Measurements from ENCODE around the gene GAPDH. TPM values are rescaled to one million over a fixed set of nuclear protein-coding genes. Genes with fewer than 3 reads are reported as not detected.
A peak's percentile ranks its signal among the peaks of the same experiment; 100 is the strongest.

GAPDH gene
- polyA plus RNA-seq (2011; rRNA removed) (10,036 and 10,800 TPM in 2 replicates), polyA plus RNA-seq (2017; fragmentation: RNase III; extraction: RNeasy Plus Mini Kit Qiagen cat#74134 plus additional on column Dnase treatment) (6,292 to 6,607 TPM (median 6,463 TPM) in 3 replicates), polyA minus RNA-seq (2011; rRNA and poly(A)+ RNA removed) (13,401 and 18,844 TPM in 2 replicates)
- polyA plus RNA-seq (2012; cell fraction: cytosol; rRNA removed): 21,407 and 21,524 TPM in 2 replicates
- 14,086 and 20,182 TPM in 2 replicates for polyA plus RNA-seq (2012; cell fraction: nucleus; rRNA removed)

- Histone ChIP-seq H3K27ac (peak within 1 kb of the TSS; percentile 97 to 100), H3K4me1 (peaks cover 51% of the 10 kb centered on the region), H3K4me2 (peak within 1 kb of the TSS; percentile 87), H3K9me3 (no peaks in the 10 kb centered on the region), H3K4me3 (peak within 1 kb of the TSS; percentile 97)
- FAIRE-seq: no peak
- CTCF ChIA-PET: interaction anchor here (0.6 to 25.9 kb wide), 6 partner anchors 23 to 208 kb away, joined by 3 to 491 read pairs (median 28); partner anchors contain the start of genes IFFO1 and NOP2
- peak; percentile 54 to 73 for ATAC-seq
- POLR2A ChIA-PET: interaction anchor here (0.5 to 3.2 kb wide), 34 partner anchors 11 to 319 kb away, joined by 3 to 42 read pairs (median 4); partner anchors contain the start of genes CDCA3, COPS7A, MRPL51 and NCAPD2
- DNase-seq (ENCODE audit: low read depth in 1 of 2, low spot score in 1 of 2): peak; percentile 90 to 99
- 2% methylated on average over 47 of the region's 62 CpGs for WGBS (ENCODE audit: missing lambda C conversion rate)
- TF ChIP-seq HMGXB4 (CRISPR knock-in tag; IDR thresholded peaks at IDR 0.05; ENCODE audit: borderline replicate concordance) (no peak), USF2 (IDR thresholded peaks at IDR 0.05) (no peak), RNF2 (IDR thresholded peaks at IDR 0.05; ENCODE audit: borderline replicate concordance, low read depth) (no peak), ZFP36 (IDR thresholded peaks at IDR 0.05; ENCODE audit: borderline replicate concordance, partially characterized antibody) (no peak), RAD21 (conservative IDR thresholded peaks at IDR 0.05 in 1 of 2, IDR thresholded peaks at IDR 0.05 in 1 of 2) (no peak; a peak in 1 of 5 replicates), FOSL2 (IDR thresholded peaks at IDR 0.05) (no peak), FOSL2 (CRISPR knock-in tag; IDR thresholded peaks at IDR 0.05) (peak; percentile 46; the same call in 1 of the 2 replicates), ESRRA (IDR thresholded peaks at IDR 0.05; ENCODE audit: borderline replicate concordance, low read length) (no peak), CHD2 (IDR thresholded peaks at IDR 0.05; ENCODE audit: low read length, partially characterized antibody) (peak; percentile 8), BCL3 (IDR thresholded peaks at IDR 0.05) (peak; percentile 100), EHMT2 (IDR thresholded peaks at IDR 0.05; ENCODE audit: low read depth) (no peak), KDM1A (IDR thresholded peaks at IDR 0.05; ENCODE audit: low read depth) (no peak), RFX5 (IDR thresholded peaks at IDR 0.05) (peak; percentile 39; the same call in 1 of the 2 replicates), GATA3 (IDR thresholded peaks at IDR 0.05; ENCODE audit: borderline replicate concordance) (peak; percentile 45; the same call in 1 of the 2 replicates), EP300 (IDR thresholded peaks at IDR 0.05) (no peak), POLR2A (IDR thresholded peaks at IDR 0.05; ENCODE audit: low read length) (peak; percentile 99), ZC3H11A (IDR thresholded peaks at IDR 0.05) (no peak), FOXS1 (CRISPR knock-in tag; IDR thresholded peaks at IDR 0.05) (no peak), TFCP2L1 (CRISPR knock-in tag; IDR thresholded peaks at IDR 0.05) (no peak), CBX8 (IDR thresholded peaks at IDR 0.05) (no peak), HDAC2 (IDR thresholded peaks at IDR 0.05) (no peak), RARB (CRISPR knock-in tag; IDR thresholded peaks at IDR 0.05) (no peak), TP53 (CRISPR knock-in tag; IDR thresholded peaks at IDR 0.05) (0 out of 2 replicates have a peak, but pooled peaks have one; percentile 11), REST (IDR thresholded peaks at IDR 0.05) (peak; percentile 22; the same call in 1 of the 2 replicates), PHF8 (IDR thresholded peaks at IDR 0.05; ENCODE audit: borderline replicate concordance, low read depth) (peak; percentile 99), SMC3 (IDR thresholded peaks at IDR 0.05) (0 out of 3 replicates have a peak, but pooled peaks have one; percentile 7), MAZ (IDR thresholded peaks at IDR 0.05; ENCODE audit: borderline replicate concordance, low read depth, low read length) (no peak; the same call in 1 of the 2 replicates)
- TF ChIP-seq, protein P1, sequence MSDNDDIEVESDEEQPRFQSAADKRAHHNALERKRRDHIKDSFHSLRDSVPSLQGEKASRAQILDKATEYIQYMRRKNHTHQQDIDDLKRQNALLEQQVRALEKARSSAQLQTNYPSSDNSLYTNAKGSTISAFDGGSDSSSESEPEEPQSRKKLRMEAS (IDR thresholded peaks at IDR 0.05): peak; percentile 93
- TF ChIP-seq, protein P2, sequence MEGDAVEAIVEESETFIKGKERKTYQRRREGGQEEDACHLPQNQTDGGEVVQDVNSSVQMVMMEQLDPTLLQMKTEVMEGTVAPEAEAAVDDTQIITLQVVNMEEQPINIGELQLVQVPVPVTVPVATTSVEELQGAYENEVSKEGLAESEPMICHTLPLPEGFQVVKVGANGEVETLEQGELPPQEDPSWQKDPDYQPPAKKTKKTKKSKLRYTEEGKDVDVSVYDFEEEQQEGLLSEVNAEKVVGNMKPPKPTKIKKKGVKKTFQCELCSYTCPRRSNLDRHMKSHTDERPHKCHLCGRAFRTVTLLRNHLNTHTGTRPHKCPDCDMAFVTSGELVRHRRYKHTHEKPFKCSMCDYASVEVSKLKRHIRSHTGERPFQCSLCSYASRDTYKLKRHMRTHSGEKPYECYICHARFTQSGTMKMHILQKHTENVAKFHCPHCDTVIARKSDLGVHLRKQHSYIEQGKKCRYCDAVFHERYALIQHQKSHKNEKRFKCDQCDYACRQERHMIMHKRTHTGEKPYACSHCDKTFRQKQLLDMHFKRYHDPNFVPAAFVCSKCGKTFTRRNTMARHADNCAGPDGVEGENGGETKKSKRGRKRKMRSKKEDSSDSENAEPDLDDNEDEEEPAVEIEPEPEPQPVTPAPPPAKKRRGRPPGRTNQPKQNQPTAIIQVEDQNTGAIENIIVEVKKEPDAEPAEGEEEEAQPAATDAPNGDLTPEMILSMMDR (IDR thresholded peaks at IDR 0.05): no peak
These were observed at the start of gene GAPDH for GRCh38 chr12:6533923-6534694. TSS of gene GAPDH (plus strand) at chr12:6534517. CDS start at chr12:6534833, 316 bp downstream.

Data from A549 (cell line).